IMR-90 (cell line): ENCODE data around the gene CLK1. TPM values are rescaled to one million over a fixed set of nuclear protein-coding genes. Genes with fewer than 3 reads are reported as not detected.

Experiments
- ATAC-seq: fragments of 200-7000 bp; cut with Tn5 transposase; 2 replicates; pipeline ENCODE4 v1.9.1; 2020; ENCODE audit warnings: low read depth, mild to moderate bottlenecking, moderate library complexity
- BruUV-seq: library from RNA; stranded (reverse); fragments of 400-500 nt; replicated peaks from 2 replicates; lab custom pipeline; 2021; lab: Mats Ljungman, UMichigan
- CTCF ChIA-PET: fragments of 300-600 bp; formaldehyde crosslinking; extraction: SDS; loops from one replicate; lab custom pipeline; 2021; ENCODE audit warnings: antibody characterized with exemption; lab: Yijun Ruan, JAX
- POLR2A ChIA-PET: fragments of 300-600 bp; sonication (Branson Sonifier 250); formaldehyde crosslinking; loops from one replicate; lab custom pipeline; 2022; ENCODE audit warnings: antibody characterized with exemption; ENCODE audit not compliant: unreplicated experiment; lab: Charles Lee
- DNase-seq: peaks from one replicate; pipeline ENCODE4 v3.0.0; 2013
- H2AFZ ChIP-seq: replicated peaks from 2 replicates; pipeline ENCODE3; 2013; ENCODE audit warnings: low read length, mild to moderate bottlenecking; ENCODE audit not compliant: poor library complexity
- H2AK5ac ChIP-seq: 2 replicates; pipeline ENCODE4 v1.6.1; 2013; ENCODE audit warnings: low read depth, low read length, inconsistent platforms
- H2AK9ac ChIP-seq: replicated peaks from 2 replicates; pipeline ENCODE3; 2013; ENCODE audit warnings: mild to moderate bottlenecking, low read depth, low read length, moderate library complexity; ENCODE audit not compliant: poor library complexity
- H2BK120ac ChIP-seq: 2 replicates; pipeline ENCODE4 v1.6.1; 2013; ENCODE audit warnings: low read depth, low read length, inconsistent platforms
- H2BK15ac ChIP-seq: 3 replicates; pipeline ENCODE4 v1.6.1; 2013; ENCODE audit warnings: low read depth, low read length, inconsistent platforms
- H2BK20ac ChIP-seq: 2 replicates; pipeline ENCODE4 v1.6.1; 2013; ENCODE audit warnings: low read depth, mild to moderate bottlenecking, inconsistent platforms, low read length, moderate library complexity
- H2BK5ac ChIP-seq: 2 replicates; pipeline ENCODE4 v1.6.1; 2013; ENCODE audit warnings: mild to moderate bottlenecking, low read depth, low read length, inconsistent platforms; ENCODE audit not compliant: poor library complexity, severe bottlenecking
- H3K14ac ChIP-seq: replicated peaks from 2 replicates; pipeline ENCODE4 v1.6.1; 2013; ENCODE audit warnings: low read depth, low read length, inconsistent platforms
- H3K18ac ChIP-seq: 2 replicates; pipeline ENCODE4 v1.6.1; 2013; ENCODE audit warnings: low read depth, low read length, control low read depth
- H3K23ac ChIP-seq: 2 replicates; pipeline ENCODE4 v1.6.1; 2013; ENCODE audit warnings: low read depth, low read length, inconsistent platforms
- H3K27ac ChIP-seq: 2 replicates; pipeline ENCODE4 v1.5.1; 2013; ENCODE audit warnings: mild to moderate bottlenecking, control low read depth, low read length; ENCODE audit not compliant: insufficient read depth
- H3K27me3 ChIP-seq: 2 replicates; pipeline ENCODE4 v1.6.1; 2013; ENCODE audit warnings: low read length; ENCODE audit not compliant: control insufficient read depth, insufficient read depth
- H3K36me3 ChIP-seq: 2 replicates; pipeline ENCODE4 v1.6.1; 2013; ENCODE audit warnings: low read length, mixed read lengths; ENCODE audit not compliant: control insufficient read depth, insufficient read depth
- H3K4ac ChIP-seq: 2 replicates; pipeline ENCODE4 v1.6.1; 2013; ENCODE audit warnings: low read depth, low read length, inconsistent platforms
- H3K4me1 ChIP-seq: 2 replicates; pipeline ENCODE4 v1.6.1; 2013; ENCODE audit warnings: low read length, mixed read lengths; ENCODE audit not compliant: control insufficient read depth, insufficient read depth
- H3K4me2 ChIP-seq: 2 replicates; pipeline ENCODE4 v1.6.1; 2013; ENCODE audit warnings: low read depth, mild to moderate bottlenecking, control low read depth, low read length, moderate library complexity
- H3K4me3 ChIP-seq: 2 replicates; pipeline ENCODE4 v1.5.1; 2013; ENCODE audit warnings: low read depth, mild to moderate bottlenecking, control low read depth, low read length, moderate library complexity; ENCODE audit not compliant: insufficient read depth
- H3K56ac ChIP-seq: 2 replicates; pipeline ENCODE4 v1.6.1; 2013; ENCODE audit warnings: low read length, inconsistent platforms; ENCODE audit not compliant: insufficient read depth; ENCODE audit errors: extremely low read depth
- H3K79me1 ChIP-seq, 2 experiments: 2 replicates each; pipeline ENCODE4 v1.6.1; 2013; ENCODE audit warnings: low read length in 2 of 2, inconsistent platforms in 1 of 2, low read depth in 1 of 2
- H3K9ac ChIP-seq: 2 replicates; pipeline ENCODE4 v1.6.1; 2013; ENCODE audit warnings: low read depth, low read length, control low read depth
- H3K9me1 ChIP-seq: 2 replicates; pipeline ENCODE4 v1.6.1; 2013; ENCODE audit warnings: low read length, inconsistent platforms; ENCODE audit not compliant: insufficient read depth
- H3K9me3 ChIP-seq: 2 replicates; pipeline ENCODE4 v1.6.1; 2013; ENCODE audit warnings: low read length; ENCODE audit not compliant: control insufficient read depth, insufficient read depth
- H4K20me1 ChIP-seq: 2 replicates; pipeline ENCODE4 v1.6.1; 2013; ENCODE audit warnings: low read length, inconsistent platforms; ENCODE audit not compliant: insufficient read depth
- H4K5ac ChIP-seq: 2 replicates; pipeline ENCODE4 v1.6.1; 2013; ENCODE audit warnings: mild to moderate bottlenecking, low read depth, low read length, control low read depth
- H4K8ac ChIP-seq, 2 experiments: 2 replicates each; pipeline ENCODE4 v1.6.1; 2013; ENCODE audit warnings: low read depth in 2 of 2, low read length in 2 of 2, control low read depth in 1 of 2, inconsistent platforms in 1 of 2
- H4K91ac ChIP-seq: 2 replicates; pipeline ENCODE4 v1.6.1; 2013; ENCODE audit warnings: low read depth, low read length, inconsistent platforms; ENCODE audit not compliant: insufficient read depth
- BHLHE40 ChIP-seq: fragments of 150-350 bp; IDR thresholded peaks from 2 replicates; pipeline ENCODE4 v1.6.1; 2016; ENCODE audit warnings: mild to moderate bottlenecking, low read depth, low read length
- CTCF ChIP-seq: conservative IDR thresholded peaks from 2 replicates; pipeline ENCODE4 v1.5.1; 2012; ENCODE audit warnings: mild to moderate bottlenecking, low read depth, low read length, improper control_type of control experiment
- ELK1 ChIP-seq: fragments of 150-350 bp; IDR thresholded peaks from 2 replicates; pipeline ENCODE4 v1.6.1; 2016; ENCODE audit warnings: low read depth, mild to moderate bottlenecking, low read length, moderate library complexity, borderline replicate concordance
- FOS ChIP-seq: fragments of 150-350 bp; IDR thresholded peaks from 2 replicates; pipeline ENCODE4 v1.6.1; 2016; ENCODE audit warnings: low read depth, low read length
- MAFK ChIP-seq: IDR thresholded peaks from 2 replicates; pipeline ENCODE4 v1.6.1; 2012; ENCODE audit warnings: low read depth, low read length, improper control_type of control experiment
- MAZ ChIP-seq: IDR thresholded peaks from 2 replicates; pipeline ENCODE4 v1.6.1; 2012; ENCODE audit warnings: low read depth, mild to moderate bottlenecking, low read length, improper control_type of control experiment, moderate library complexity, borderline replicate concordance
- NFE2L2 ChIP-seq: fragments of 150-350 bp; IDR thresholded peaks from 2 replicates; pipeline ENCODE4 v1.6.1; 2016; ENCODE audit warnings: low read depth, mild to moderate bottlenecking, low read length
- POLR2A ChIP-seq: IDR thresholded peaks from 2 replicates; pipeline ENCODE4 v1.6.1; 2012; ENCODE audit warnings: mild to moderate bottlenecking, low read depth, low read length
- RAD21 ChIP-seq: IDR thresholded peaks from 2 replicates; pipeline ENCODE4 v1.6.1; 2012; ENCODE audit warnings: low read length, improper control_type of control experiment
- RCOR1 ChIP-seq: IDR thresholded peaks from 2 replicates; pipeline ENCODE4 v1.6.1; 2012; ENCODE audit warnings: mild to moderate bottlenecking, low read length, improper control_type of control experiment; ENCODE audit not compliant: insufficient replicate concordance
- RFX5 ChIP-seq: IDR thresholded peaks from 2 replicates; pipeline ENCODE4 v1.8.0; 2012; ENCODE audit warnings: low read depth, mild to moderate bottlenecking, low read length, moderate library complexity
- SMC3 ChIP-seq: fragments of 150-350 bp; IDR thresholded peaks from 2 replicates; pipeline ENCODE4 v1.6.1; 2016; ENCODE audit warnings: low read depth, mild to moderate bottlenecking, antibody characterized with exemption, low read length, moderate library complexity
- USF2 ChIP-seq: fragments of 150-350 bp; IDR thresholded peaks from 2 replicates; pipeline ENCODE4 v1.6.1; 2017; ENCODE audit warnings: mild to moderate bottlenecking, antibody characterized with exemption, low read length, low read depth
- WGBS, 2 experiments: methylation state at CpG; one replicate each; pipeline versions ENCODE4 v1.1.5 to v1.1.7; 2013; ENCODE audit warnings: missing lambda C conversion rate in 2 of 2; ENCODE audit not compliant: insufficient read length in 1 of 2; ENCODE audit errors: extremely low coverage in 2 of 2; 5-methylcytosine and 5-hydroxymethylcytosine counted together
- dilution Hi-C: fragments of 300-500 bp; cut with HindIII; formaldehyde crosslinking; loops from one replicate; pipeline ENCODE4 v1.14.3; 2018; ENCODE audit warnings: low sequenced_read_pairs; ENCODE audit not compliant: unreplicated experiment
- in situ Hi-C: fragments of 300-500 bp; cut with MboI; formaldehyde crosslinking; loops from 3 replicates; pipeline ENCODE4 v1.14.3; 2019; ENCODE audit warnings: low sequenced_read_pairs, inconsistent platforms, mixed read lengths
- intact Hi-C: fragments of 100-400 bp; cut with micrococcal nuclease; formaldehyde crosslinking; loops from 2 replicates; pipeline ENCODE4 v1.10.0; 2022
- polyA plus RNA-seq, 3 experiments: library from polyadenylated mRNA; depleted of rRNA; stranded (reverse); fragments of >200 nt; gene quantifications; 2 replicates each; pipeline ENCODE4 v1.2.3, GENCODE V29; 2012; ENCODE audit warnings: low replicate concordance in 1 of 3
- total RNA-seq: library from RNA; depleted of rRNA; stranded (reverse); fragments of >200 nt; gene quantifications from 2 replicates; pipeline ENCODE4 v1.2.3, GENCODE V29; 2012

Gene CLK1
- total and polyA plus RNA-seq, 2 of the 4 experiments (the other 2 are of a cell fraction), result 26.2 to 35.5 TPM

GRCh38 chr2:200878289-200878880 is 13.9 kb upstream of the CLK1 start:
- H3K4ac ChIP-seq, result no peak overlapping the region
- H3K18ac ChIP-seq, result no peak overlapping the region
- H4K8ac ChIP-seq, result no peak overlapping the region
- H4K20me1 ChIP-seq, result no peaks in the 10 kb centered on the region
- no peaks in the 10 kb centered on the region for H3K27me3 ChIP-seq
- CTCF ChIA-PET, result no interaction called here
- no peaks in the 10 kb centered on the region for H3K9me1 ChIP-seq
- H3K79me1 ChIP-seq, result peaks cover under 1 to 4% of the 10 kb centered on the region in 2 experiments; a peak in 1 of 4 replicates
- no peak overlapping the region for H2AK9ac ChIP-seq
- BruUV-seq, result no TSS peak
- no peak overlapping the region for H3K9ac ChIP-seq
- H3K36me3 ChIP-seq, result peaks cover 23% of the 10 kb centered on the region
- no peak overlapping the region for H2AFZ ChIP-seq
- POLR2A ChIA-PET, result no interaction called here
- no peak overlapping the region for H4K5ac ChIP-seq
- TF ChIP-seq CTCF (no peak), POLR2A (no peak), NFE2L2 (no peak), RCOR1 (no peak), BHLHE40 (no peak), USF2 (no peak), ELK1 (no peak), MAZ (no peak), MAFK (no peak), FOS (no peak), RFX5 (no peak), RAD21 (no peak), SMC3 (no peak)
- ATAC-seq (no peak), DNase-seq (no peak)
- no peak overlapping the region for H3K4me3 ChIP-seq
- in situ Hi-C loops (no loop called here), dilution Hi-C loops (no loop called here), intact Hi-C loops (no loop called here)
- H3K9me3 ChIP-seq, result no peaks in the 10 kb centered on the region
- H3K4me1 ChIP-seq, result no peaks in the 10 kb centered on the region
- no CpG with 5 or more reads among the region's 2 CpGs for WGBS, 2 experiments
- H3K14ac ChIP-seq, result no peak overlapping the region
- H2BK120ac ChIP-seq, result no peak overlapping the region
- no peak overlapping the region for H2BK20ac ChIP-seq
- H3K23ac ChIP-seq, result no peak overlapping the region
- H3K4me2 ChIP-seq, result no peak overlapping the region
- H3K56ac ChIP-seq, result no peak overlapping the region
- no peak overlapping the region for H2BK15ac ChIP-seq
- no peak overlapping the region for H2BK5ac ChIP-seq
- H2AK5ac ChIP-seq, result no peak overlapping the region
- no peak overlapping the region for H4K91ac ChIP-seq
- H3K27ac ChIP-seq, result no peak overlapping the region
